GM12891 (cell line): Measurements from ENCODE around the gene USP53.
A peak's percentile ranks its signal among the peaks of the same experiment; 100 is the strongest.

ENCODE experiments used
- DNase-seq: peaks from one replicate; pipeline ENCODE4 v3.0.0; 2011; ENCODE audit warnings: low spot score; ENCODE audit not compliant: insufficient read length
- FAIRE-seq: peaks from 2 replicates; lab custom pipeline; 2011; peaks lifted over from hg19 to GRCh38; lab: Jason Lieb, UNC
- PAX5 ChIP-seq: IDR thresholded peaks from 2 replicates; pipeline ENCODE4 v1.6.1; 2011; ENCODE audit warnings: low read length, moderate library complexity, mild to moderate bottlenecking; ENCODE audit not compliant: insufficient read depth, severe bottlenecking
- POLR2A ChIP-seq: IDR thresholded peaks from 2 replicates; pipeline ENCODE4 v1.6.1; 2011; ENCODE audit warnings: low read depth, low read length, control low read depth
- POLR2AphosphoS5 ChIP-seq: IDR thresholded peaks from 2 replicates; pipeline ENCODE4 v1.6.1; 2011; ENCODE audit warnings: low read depth, low read length, control low read depth
- POU2F2 ChIP-seq: IDR thresholded peaks from 2 replicates; pipeline ENCODE4 v1.6.1; 2011; ENCODE audit warnings: low read depth, mild to moderate bottlenecking, control low read depth, low read length, moderate library complexity
- SPI1 ChIP-seq: IDR thresholded peaks from 2 replicates; pipeline ENCODE4 v1.6.1; 2011; ENCODE audit warnings: low read depth, low read length, control low read depth
- TAF1 ChIP-seq: IDR thresholded peaks from 2 replicates; pipeline ENCODE4 v1.6.1; 2011; ENCODE audit warnings: low read depth, low read length, control low read depth

Gene USP53

DNA sequence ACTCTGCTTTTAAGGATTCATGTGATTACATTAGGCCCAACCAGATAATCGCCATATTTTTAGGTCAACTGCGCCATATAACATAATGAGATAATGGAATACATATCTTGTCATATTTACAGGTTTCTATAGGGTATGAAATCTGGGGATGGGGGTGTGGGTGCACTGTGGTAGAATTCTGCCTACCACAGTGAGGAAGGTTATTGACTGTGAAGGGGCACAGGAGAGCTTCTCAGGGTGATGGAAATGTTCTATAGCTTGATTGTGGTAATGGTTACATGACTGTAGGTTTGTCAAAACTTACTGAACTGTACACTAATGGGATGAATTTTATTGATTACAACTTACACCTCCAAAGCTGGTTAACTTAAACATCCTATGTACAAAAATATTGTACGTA lies 15.9 kb downstream of the USP53 start:
- TF ChIP-seq SPI1 (no peak), PAX5 (no peak), POLR2A (no peak), TAF1 (no peak), POU2F2 (no peak), POLR2AphosphoS5 (no peak)
- no peak for FAIRE-seq
- no peak for DNase-seq

DNA sequence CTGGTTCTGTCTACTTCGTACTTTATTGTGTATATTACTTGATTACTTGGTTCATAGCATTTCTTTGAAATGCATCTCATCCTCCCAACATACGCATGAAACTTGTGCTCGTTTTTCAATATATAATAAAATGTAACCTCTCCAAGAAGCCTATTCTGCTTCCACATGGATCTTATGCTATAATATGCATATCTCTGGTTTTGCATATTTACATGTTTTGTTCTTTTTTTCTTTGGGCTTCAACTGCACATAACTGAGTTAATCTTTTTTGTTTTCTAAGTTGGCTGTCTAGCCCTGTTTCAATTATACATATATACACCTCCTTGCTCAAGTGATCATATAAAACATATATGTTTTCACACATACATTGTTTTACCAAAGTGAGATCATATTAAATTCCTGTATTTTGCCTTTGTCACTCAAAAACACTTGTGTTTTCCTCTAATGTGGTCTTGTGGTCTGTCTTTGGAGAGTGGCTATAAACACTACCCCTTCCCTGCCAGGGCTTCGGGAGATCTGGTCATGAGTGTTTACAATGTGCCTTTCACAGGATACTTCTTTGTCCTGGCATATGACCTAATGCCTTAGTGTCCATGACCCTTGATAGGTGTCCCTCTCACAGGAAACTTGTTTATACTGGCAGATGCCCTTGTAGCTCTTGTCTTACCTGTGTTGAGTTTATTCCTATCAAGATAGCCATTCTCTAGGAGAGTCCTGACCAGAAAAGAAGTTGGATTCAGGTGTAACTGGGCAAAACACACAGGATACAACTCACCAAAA lies 17.6 kb downstream of the USP53 start:
- DNase-seq (no peak), FAIRE-seq (no peak)
- TF ChIP-seq POLR2AphosphoS5 (no peak), TAF1 (no peak), PAX5 (no peak), POLR2A (no peak)

DNA sequence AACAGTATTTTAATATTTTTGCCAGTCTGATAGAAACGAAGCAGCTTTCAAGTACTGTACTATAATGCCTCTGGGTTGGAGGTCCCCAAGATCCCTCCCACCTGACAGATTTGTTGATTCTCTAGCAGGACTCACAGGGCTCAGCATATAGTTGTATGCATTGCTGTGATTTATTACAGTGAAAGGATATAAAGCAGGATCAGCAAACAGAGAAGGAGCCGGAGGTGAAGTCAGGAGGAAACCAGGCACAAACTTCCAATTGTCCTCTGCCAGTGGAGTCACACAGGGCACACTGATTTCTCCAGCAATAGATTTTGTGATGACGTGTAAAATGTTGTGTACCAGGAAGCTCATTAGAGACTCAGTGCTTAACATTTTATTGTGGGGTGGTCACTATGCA lies 19.0 kb downstream of the USP53 start:
- FAIRE-seq (no peak), DNase-seq (no peak)
- TF ChIP-seq POLR2A (no peak), SPI1 (no peak), POLR2AphosphoS5 (no peak), PAX5 (no peak), POU2F2 (no peak), TAF1 (no peak)

DNA sequence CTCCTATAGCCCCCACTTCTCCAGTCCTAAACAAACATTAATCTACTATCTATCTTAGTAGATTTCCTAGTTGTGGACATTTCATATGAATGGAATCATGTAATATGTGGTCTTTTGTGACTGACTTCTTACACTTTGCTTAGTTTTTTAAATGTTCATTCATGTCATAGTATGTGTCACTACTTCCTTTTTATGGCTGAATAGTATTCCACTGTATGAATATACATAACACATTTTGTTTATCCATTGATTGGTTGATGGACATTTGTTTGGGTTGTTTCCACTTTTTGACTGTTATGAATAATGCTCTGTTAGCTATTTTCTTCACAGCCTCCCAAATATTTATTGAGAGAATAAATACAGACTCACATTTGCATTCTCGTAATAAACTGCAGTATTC lies 19.8 kb downstream of the USP53 start:
- no peak for FAIRE-seq
- TF ChIP-seq TAF1 (no peak), PAX5 (no peak), POU2F2 (no peak), POLR2AphosphoS5 (no peak), SPI1 (no peak), POLR2A (no peak)
- no peak for DNase-seq

DNA sequence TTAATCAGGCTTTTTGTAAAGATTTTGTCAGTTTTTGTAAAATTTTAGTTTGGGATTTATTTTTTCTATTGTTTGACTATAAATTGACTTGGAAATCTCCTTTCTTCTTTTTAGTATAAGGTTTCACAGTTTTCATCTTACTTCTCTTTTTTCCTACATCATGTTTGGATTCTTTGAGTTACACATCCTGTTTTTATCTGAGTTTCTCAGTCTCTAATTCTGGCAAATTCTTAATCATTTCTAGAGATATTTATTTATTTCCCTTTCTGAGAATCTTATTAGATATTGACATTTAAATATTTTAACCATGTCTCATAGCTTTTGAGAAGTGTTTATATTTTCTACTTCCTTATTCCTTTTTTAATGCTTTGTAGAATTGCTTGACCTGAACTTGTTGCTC lies 20.7 kb downstream of the USP53 start:
- TF ChIP-seq POU2F2 (no peak), PAX5 (no peak)
- FAIRE-seq (no peak), DNase-seq (no peak)

DNA sequence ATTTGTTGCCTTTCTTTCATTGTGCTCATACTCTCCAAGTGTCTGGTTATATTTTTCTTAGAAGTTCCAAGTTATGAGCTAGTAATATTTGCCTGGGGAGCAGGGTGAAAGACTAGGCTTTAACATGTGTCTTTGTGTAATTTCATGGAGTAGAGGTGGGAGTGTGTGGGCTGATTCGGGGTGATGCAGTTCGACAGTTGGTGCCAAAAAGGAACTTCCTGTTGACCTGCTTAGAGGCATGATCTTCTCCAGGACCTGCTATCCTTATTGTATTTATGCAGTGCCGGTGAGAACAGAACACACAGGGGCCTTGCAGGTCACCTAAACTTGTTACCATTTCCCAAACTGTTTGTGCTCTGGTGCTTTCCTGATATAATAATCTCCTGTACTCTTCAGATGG lies 21.2 kb downstream of the USP53 start:
- peak; percentile 72 for FAIRE-seq
- TF ChIP-seq POU2F2 (no peak), SPI1 (no peak), POLR2A (no peak), TAF1 (no peak), POLR2AphosphoS5 (no peak), PAX5 (no peak)
- DNase-seq = no peak

DNA sequence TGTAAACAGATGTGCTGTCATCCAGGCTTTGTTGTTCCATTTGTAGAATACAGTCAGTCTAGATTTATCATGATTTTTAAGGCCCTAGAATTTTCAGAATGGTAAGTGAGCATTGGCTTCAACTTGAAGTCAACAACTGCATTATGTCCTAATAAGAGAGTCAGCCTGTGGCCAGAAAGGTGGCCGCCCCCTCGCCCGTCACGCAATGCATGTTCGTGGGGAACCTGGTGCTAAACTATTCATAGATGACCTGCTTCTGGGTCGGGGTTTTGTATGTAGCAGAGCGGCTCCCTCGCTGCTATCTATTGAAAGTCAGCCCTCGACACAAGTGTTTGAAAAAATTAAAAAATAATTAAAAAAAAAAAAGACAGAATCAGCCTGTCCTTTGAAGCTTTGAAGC lies 24.7 kb downstream of the USP53 start:
- TF ChIP-seq TAF1 (no peak), POU2F2 (no peak), POLR2AphosphoS5 (no peak), PAX5 (no peak), POLR2A (no peak), SPI1 (no peak)
- no peak for FAIRE-seq

DNA sequence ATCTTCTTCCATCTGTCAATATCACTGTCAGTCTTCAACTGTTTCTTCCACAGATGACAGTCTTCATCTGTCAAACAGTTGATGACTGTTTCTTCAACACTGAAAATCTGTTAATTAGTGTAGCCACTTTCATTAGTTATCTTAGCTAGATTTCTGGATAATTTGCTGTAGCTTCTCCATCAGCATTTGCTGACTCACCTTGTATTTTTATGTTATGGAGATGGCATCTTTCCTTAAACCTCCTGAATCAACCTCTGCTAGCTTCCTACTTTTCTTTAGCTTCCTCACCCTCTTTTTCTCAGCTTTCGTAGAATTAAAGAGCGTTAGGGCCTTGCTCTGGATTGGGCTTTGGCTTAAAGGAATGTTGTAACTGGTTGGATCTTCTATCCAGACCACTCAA lies 25.1 kb downstream of the USP53 start:
- FAIRE-seq = no peak
- TF ChIP-seq POLR2A (no peak), PAX5 (no peak), POU2F2 (no peak), TAF1 (no peak), POLR2AphosphoS5 (no peak), SPI1 (no peak)
- no peak for DNase-seq

More for the DNA sequence above, 24.7 kb downstream of the USP53 start:
- no peak for DNase-seq

DNA sequence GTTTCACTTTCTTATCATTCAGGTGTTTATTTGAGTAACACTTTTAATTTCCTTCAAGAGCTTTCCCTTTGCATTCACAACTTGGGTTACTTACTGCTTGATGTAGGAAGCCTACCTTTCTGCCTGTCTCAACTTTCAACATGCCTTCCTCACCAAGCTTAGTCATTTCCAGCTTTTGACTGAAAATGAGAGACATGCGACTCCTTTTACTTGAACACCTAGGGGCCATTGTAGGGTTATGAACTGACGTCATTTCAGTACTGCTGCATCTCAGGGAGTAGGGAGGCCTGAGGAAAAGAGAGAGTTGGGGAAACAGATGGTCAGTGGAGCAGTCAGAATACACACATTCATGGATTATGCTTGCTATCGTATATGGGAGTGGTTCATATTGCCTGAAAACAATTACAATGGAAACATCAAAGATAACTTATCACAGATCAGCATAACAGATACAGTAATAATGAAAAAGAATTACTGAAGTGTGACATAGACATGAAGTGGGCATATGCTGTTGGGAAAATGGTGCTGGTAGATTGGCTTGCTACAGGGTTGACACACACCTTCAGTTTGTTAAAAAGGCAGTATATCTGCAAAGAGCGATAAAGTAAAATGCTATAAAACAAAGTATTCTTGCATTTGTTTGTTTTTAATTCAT lies 25.7 kb downstream of the USP53 start:
- TF ChIP-seq SPI1 = peak; percentile 54
- peak; percentile 14; the same call in 1 of the 2 replicates for TF ChIP-seq POU2F2
- TF ChIP-seq TAF1 = no peak
- no peak for TF ChIP-seq POLR2AphosphoS5
- TF ChIP-seq POLR2A = no peak
- TF ChIP-seq PAX5 = no peak
- DNase-seq = peak; percentile 12
- FAIRE-seq = peak; percentile 96

DNA sequence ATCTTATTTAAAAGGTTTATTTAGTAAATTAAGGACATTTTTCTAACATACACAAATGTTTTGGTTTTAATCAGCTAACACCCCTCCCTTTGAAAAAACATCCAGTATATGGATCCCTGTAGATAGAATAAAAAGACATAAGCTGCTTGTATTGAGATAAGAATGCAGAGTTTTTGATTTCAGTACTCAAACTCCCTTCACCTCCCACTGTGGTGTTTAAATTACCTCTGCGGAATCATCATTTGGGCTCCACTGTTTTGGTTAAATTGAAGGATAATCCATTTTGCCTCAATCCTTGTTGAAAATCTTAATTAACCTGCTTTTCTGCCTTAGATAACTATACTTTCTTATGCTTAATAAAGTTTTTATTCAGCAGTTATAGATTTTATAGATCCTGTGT lies 27.6 kb downstream of the USP53 start:
- DNase-seq (no peak), FAIRE-seq (no peak)
- TF ChIP-seq POLR2A (no peak), POLR2AphosphoS5 (no peak), SPI1 (no peak), PAX5 (no peak), TAF1 (no peak), POU2F2 (no peak)
